Keratinocyte (primary cell): ENCODE data around the gene DTNB. TPM values are rescaled to one million over a fixed set of nuclear protein-coding genes. Genes with fewer than 3 reads are reported as not detected.

ENCODE experiments used
- DNase-seq: peaks from one replicate; pipeline ENCODE4 v3.0.0-alpha.2; 2011; ENCODE audit warnings: low read depth, missing footprints, low spot score
- FAIRE-seq: peaks from 2 replicates; lab custom pipeline; 2011; peaks lifted over from hg19 to GRCh38; lab: Jason Lieb, UNC
- H2AFZ ChIP-seq: 2 replicates; pipeline ENCODE4 v1.6.0; 2012; ENCODE audit warnings: low read length, control low read depth, inconsistent platforms; ENCODE audit not compliant: control insufficient read depth
- H3K27ac ChIP-seq: 2 replicates; pipeline ENCODE4 v1.5.1; 2011; ENCODE audit warnings: low read length; ENCODE audit not compliant: control insufficient read depth, insufficient read depth
- H3K27me3 ChIP-seq: 3 replicates; pipeline ENCODE4 v1.6.0; 2011; ENCODE audit warnings: low read length; ENCODE audit not compliant: control insufficient read depth, insufficient read depth; ENCODE audit errors: extremely low read depth
- H3K36me3 ChIP-seq, 2 experiments: 2 replicates in 1 of 2; 3 replicates in 1 of 2; pipeline ENCODE4 v1.5.1; 2011; ENCODE audit warnings: low read length in 2 of 2, mild to moderate bottlenecking in 1 of 2; ENCODE audit not compliant: control insufficient read depth in 2 of 2, insufficient read depth in 2 of 2; ENCODE audit errors: extremely low read depth in 1 of 2
- H3K4me1 ChIP-seq: 3 replicates; pipeline ENCODE4 v1.5.1; 2011; ENCODE audit warnings: low read length; ENCODE audit not compliant: control insufficient read depth, insufficient read depth; ENCODE audit errors: extremely low read depth
- H3K4me2 ChIP-seq: 3 replicates; pipeline ENCODE4 v1.6.0; 2011; ENCODE audit warnings: low read depth, low read length; ENCODE audit not compliant: control insufficient read depth, insufficient read depth; ENCODE audit errors: extremely low read depth
- H3K4me3 ChIP-seq, 3 experiments: fragments of 200-600 bp in 1 of 3; sonication (generic) in 1 of 3; 2 replicates in 2 of 3; 3 replicates in 1 of 3; pipeline ENCODE4 v1.5.1; 2011 to 2016; ENCODE audit warnings: low read length in 3 of 3, mild to moderate bottlenecking in 3 of 3, control low read depth in 2 of 3, inconsistent platforms in 1 of 3, low read depth in 1 of 3, mixed read lengths in 1 of 3, mixed run types in 1 of 3, moderate library complexity in 1 of 3; ENCODE audit not compliant: control insufficient read depth in 2 of 3, insufficient read depth in 2 of 3; ENCODE audit errors: extremely low read depth in 1 of 3
- H3K79me2 ChIP-seq: 2 replicates; pipeline ENCODE4 v1.6.0; 2012; ENCODE audit warnings: low read length; ENCODE audit not compliant: control insufficient read depth, insufficient read depth
- H3K9ac ChIP-seq: 3 replicates; pipeline ENCODE4 v1.6.0; 2011; ENCODE audit warnings: low read length; ENCODE audit not compliant: control insufficient read depth, insufficient read depth; ENCODE audit errors: extremely low read depth
- H3K9me1 ChIP-seq: 3 replicates; pipeline ENCODE4 v1.6.0; 2011; ENCODE audit warnings: low read length; ENCODE audit not compliant: control insufficient read depth, insufficient read depth; ENCODE audit errors: extremely low read depth
- H3K9me3 ChIP-seq: 2 replicates; pipeline ENCODE4 v1.5.1; 2012; ENCODE audit warnings: low read depth, low read length; ENCODE audit not compliant: control insufficient read depth
- H4K20me1 ChIP-seq: 3 replicates; pipeline ENCODE4 v1.6.0; 2011; ENCODE audit warnings: low read length; ENCODE audit not compliant: control insufficient read depth, insufficient read depth; ENCODE audit errors: extremely low read depth
- EZH2 ChIP-seq: IDR thresholded peaks from one replicate; pipeline ENCODE4 v1.6.1; 2012; ENCODE audit warnings: inconsistent platforms, mild to moderate bottlenecking, low read length, moderate library complexity
- dilution Hi-C: fragments of 300-500 bp; cut with MboI; formaldehyde crosslinking; loops from one replicate; pipeline ENCODE4 v1.7.0; 2020; ENCODE audit warnings: low sequenced_read_pairs; ENCODE audit not compliant: extremely low pct_ligation_motif_present
- polyA plus RNA-seq, 5 experiments: library from polyadenylated mRNA; depleted of rRNA in 3 of 5; stranded (reverse) in 3 of 5; stranded (forward) in 1 of 5; unstranded in 1 of 5; fragments of >200 nt; gene quantifications; 1 replicate in 1 of 5; 2 replicates in 3 of 5; 3 replicates in 1 of 5; pipeline versions ENCODE4 v1.2.1 to v1.2.3, GENCODE V29; 2011 to 2012; ENCODE audit warnings: missing spikeins in 2 of 5, low read depth in 1 of 5, low replicate concordance in 1 of 5
- TF ChIP-seq, protein P1 (sequence below), 3 experiments: IDR thresholded peaks in 1 of 3; conservative IDR thresholded peaks in 1 of 3; optimal IDR thresholded peaks in 1 of 3; 2 replicates in 2 of 3; 3 replicates in 1 of 3; pipeline versions ENCODE3 to v1.5.1; 2011; ENCODE audit warnings: low read length in 3 of 3, mild to moderate bottlenecking in 3 of 3, moderate library complexity in 2 of 3, control low read depth in 1 of 3, inconsistent platforms in 1 of 3; ENCODE audit not compliant: insufficient read depth in 2 of 3; ENCODE audit errors: extremely low read depth in 1 of 3

DTNB gene
- polyA plus RNA-seq, 1 donor (not counting 4 experiments of a cell fraction or from before 2014, with no cell fraction given) = 31.5 TPM

DNA sequence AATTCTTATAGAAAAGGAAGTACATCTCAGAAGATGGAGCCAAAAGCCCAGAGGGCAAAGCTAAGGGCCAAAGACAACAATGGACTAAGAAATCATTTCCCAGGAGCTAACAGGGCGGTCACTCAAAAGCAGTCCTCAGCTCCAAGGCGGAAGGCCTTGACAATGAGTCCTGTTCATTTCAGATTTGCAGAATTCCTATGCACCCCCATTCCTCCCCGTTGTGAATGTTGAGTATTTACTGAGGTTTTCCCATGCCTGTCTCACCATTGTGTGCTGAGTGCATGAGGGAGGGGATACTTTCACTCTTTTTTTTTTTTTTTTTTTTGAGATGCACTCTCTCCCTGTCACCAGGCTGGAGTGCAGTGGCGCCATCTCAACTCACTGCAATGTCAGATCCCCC, 18.8 kb upstream of the DTNB start:
- TF ChIP-seq, protein P1, sequence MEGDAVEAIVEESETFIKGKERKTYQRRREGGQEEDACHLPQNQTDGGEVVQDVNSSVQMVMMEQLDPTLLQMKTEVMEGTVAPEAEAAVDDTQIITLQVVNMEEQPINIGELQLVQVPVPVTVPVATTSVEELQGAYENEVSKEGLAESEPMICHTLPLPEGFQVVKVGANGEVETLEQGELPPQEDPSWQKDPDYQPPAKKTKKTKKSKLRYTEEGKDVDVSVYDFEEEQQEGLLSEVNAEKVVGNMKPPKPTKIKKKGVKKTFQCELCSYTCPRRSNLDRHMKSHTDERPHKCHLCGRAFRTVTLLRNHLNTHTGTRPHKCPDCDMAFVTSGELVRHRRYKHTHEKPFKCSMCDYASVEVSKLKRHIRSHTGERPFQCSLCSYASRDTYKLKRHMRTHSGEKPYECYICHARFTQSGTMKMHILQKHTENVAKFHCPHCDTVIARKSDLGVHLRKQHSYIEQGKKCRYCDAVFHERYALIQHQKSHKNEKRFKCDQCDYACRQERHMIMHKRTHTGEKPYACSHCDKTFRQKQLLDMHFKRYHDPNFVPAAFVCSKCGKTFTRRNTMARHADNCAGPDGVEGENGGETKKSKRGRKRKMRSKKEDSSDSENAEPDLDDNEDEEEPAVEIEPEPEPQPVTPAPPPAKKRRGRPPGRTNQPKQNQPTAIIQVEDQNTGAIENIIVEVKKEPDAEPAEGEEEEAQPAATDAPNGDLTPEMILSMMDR (optimal IDR thresholded peaks at IDR 0.05 in 1 of 3, IDR thresholded peaks at IDR 0.05 in 1 of 3, conservative IDR thresholded peaks at IDR 0.05 in 1 of 3; ENCODE audit: extremely low read depth in 1 of 3, insufficient read depth in 2 of 3, low read length in 3 of 3) = no peak
- no peak for TF ChIP-seq EZH2
- DNase-seq (no peak), FAIRE-seq (no peak)
- no peak overlapping the region for H2AFZ ChIP-seq
- no peak overlapping the region for H3K27ac ChIP-seq
- no peaks in the 10 kb centered on the region for H3K4me1 ChIP-seq
- no peak overlapping the region for H3K9ac ChIP-seq
- dilution Hi-C loops = no loop called here
- no peaks in the 10 kb centered on the region for H3K36me3 ChIP-seq
- no peaks in the 10 kb centered on the region for H3K9me1 ChIP-seq
- H4K20me1 ChIP-seq = no peaks in the 10 kb centered on the region
- H3K9me3 ChIP-seq = no peaks in the 10 kb centered on the region
- H3K79me2 ChIP-seq = no peaks in the 10 kb centered on the region
- no peak overlapping the region for H3K4me2 ChIP-seq
- H3K27me3 ChIP-seq = no peaks in the 10 kb centered on the region
- no peak overlapping the region for H3K4me3 ChIP-seq

DNA sequence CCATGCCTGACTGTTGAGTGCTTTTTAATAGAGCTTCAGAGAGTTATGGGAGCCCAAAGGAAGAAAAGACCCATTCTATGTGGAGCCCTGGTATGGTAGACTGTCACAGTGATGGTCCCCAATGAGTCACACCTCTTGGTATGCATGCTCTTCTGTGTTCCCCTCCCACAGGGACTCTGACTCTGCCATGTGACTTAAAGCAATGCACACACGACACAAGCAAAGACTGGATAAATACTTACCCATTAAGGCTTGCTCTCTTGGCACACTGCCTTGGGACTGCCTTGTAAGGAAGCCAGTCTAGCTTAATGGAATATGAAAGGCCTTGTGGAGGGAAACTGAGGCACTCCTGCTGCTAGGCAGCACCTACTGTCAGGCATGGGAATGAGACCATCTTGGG, 16.7 kb upstream of the DTNB start:
- no peak overlapping the region for H3K4me2 ChIP-seq
- DNase-seq = no peak
- no peak overlapping the region for H3K9ac ChIP-seq
- H3K27me3 ChIP-seq = no peaks in the 10 kb centered on the region
- H3K27ac ChIP-seq = no peak overlapping the region
- no peak overlapping the region for H2AFZ ChIP-seq
- H3K4me1 ChIP-seq = no peaks in the 10 kb centered on the region
- H3K4me3 ChIP-seq = no peak overlapping the region
- H3K9me1 ChIP-seq = no peaks in the 10 kb centered on the region
- dilution Hi-C loops = no loop called here
- no peak for TF ChIP-seq EZH2
- TF ChIP-seq, protein P1 (optimal IDR thresholded peaks at IDR 0.05 in 1 of 3, IDR thresholded peaks at IDR 0.05 in 1 of 3, conservative IDR thresholded peaks at IDR 0.05 in 1 of 3; ENCODE audit: extremely low read depth in 1 of 3, insufficient read depth in 2 of 3, low read length in 3 of 3) = no peak
- no peak for FAIRE-seq
- H3K9me3 ChIP-seq = no peaks in the 10 kb centered on the region
- no peaks in the 10 kb centered on the region for H3K36me3 ChIP-seq
- no peaks in the 10 kb centered on the region for H3K79me2 ChIP-seq
- no peaks in the 10 kb centered on the region for H4K20me1 ChIP-seq
